Fibroblast of mammary gland (primary cell): ENCODE data around the gene COL27A1.

Source experiments
- DNase-seq: peaks from one replicate; pipeline ENCODE4 v3.0.0-alpha.2; 2010; ENCODE audit warnings: low read depth
- H3K4me3 ChIP-seq: 2 replicates; pipeline ENCODE4 v1.5.1; 2011; ENCODE audit warnings: low read depth, mild to moderate bottlenecking, low read length, moderate library complexity; ENCODE audit not compliant: control insufficient read depth
- TF ChIP-seq, protein P1 (sequence below): conservative IDR thresholded peaks from 2 replicates; pipeline ENCODE4 v1.5.1; 2011; ENCODE audit warnings: low read depth, low read length, inconsistent platforms; ENCODE audit not compliant: control insufficient read depth, insufficient read depth

COL27A1 gene

DNA sequence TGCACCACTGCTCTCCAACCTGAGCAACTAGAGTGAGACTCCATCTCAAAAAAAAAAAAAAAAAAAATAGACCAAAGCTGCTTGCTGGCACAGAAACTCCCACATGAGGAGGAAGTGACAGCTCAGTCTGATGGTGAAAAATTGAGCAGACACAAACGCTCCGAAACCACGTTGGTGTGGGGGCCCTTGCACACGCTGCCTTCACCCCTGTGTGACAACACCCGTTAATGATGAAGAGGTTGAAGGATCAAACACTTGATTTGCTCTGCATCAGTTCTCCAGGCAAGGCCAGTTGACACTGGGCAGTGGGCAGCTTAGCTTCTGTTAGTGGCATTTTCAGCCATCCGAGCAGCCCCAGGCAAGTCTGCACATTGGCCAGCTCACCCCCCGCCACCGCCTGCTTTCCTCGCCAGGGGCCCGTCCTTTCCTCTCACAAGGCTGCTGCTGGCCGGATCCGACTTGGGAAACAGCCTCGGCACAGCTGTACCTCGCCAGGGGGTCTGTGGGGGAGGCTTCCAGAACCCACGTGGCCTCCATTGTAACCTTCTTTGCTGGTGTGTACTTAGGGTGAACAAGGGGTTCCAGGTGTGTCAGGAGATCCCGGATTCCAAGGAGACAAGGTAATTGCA lies 79.8 kb downstream of the COL27A1 start:
- TF ChIP-seq, protein P1, sequence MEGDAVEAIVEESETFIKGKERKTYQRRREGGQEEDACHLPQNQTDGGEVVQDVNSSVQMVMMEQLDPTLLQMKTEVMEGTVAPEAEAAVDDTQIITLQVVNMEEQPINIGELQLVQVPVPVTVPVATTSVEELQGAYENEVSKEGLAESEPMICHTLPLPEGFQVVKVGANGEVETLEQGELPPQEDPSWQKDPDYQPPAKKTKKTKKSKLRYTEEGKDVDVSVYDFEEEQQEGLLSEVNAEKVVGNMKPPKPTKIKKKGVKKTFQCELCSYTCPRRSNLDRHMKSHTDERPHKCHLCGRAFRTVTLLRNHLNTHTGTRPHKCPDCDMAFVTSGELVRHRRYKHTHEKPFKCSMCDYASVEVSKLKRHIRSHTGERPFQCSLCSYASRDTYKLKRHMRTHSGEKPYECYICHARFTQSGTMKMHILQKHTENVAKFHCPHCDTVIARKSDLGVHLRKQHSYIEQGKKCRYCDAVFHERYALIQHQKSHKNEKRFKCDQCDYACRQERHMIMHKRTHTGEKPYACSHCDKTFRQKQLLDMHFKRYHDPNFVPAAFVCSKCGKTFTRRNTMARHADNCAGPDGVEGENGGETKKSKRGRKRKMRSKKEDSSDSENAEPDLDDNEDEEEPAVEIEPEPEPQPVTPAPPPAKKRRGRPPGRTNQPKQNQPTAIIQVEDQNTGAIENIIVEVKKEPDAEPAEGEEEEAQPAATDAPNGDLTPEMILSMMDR = no peak
- DNase-seq = no peak

GRCh38 chr9:114236391-114237138 lies 81.2 kb downstream of the COL27A1 start:
- H3K4me3 ChIP-seq = no peak overlapping the region
- DNase-seq = no peak
- TF ChIP-seq, protein P1 = no peak

More for the DNA sequence above, 79.8 kb downstream of the COL27A1 start:
- H3K4me3 ChIP-seq = no peak overlapping the region

GRCh38 chr9:114237247-114237646 lies 81.9 kb downstream of the COL27A1 start:
- H3K4me3 ChIP-seq = no peak overlapping the region
- DNase-seq = no peak
- TF ChIP-seq, protein P1 = no peak

DNA sequence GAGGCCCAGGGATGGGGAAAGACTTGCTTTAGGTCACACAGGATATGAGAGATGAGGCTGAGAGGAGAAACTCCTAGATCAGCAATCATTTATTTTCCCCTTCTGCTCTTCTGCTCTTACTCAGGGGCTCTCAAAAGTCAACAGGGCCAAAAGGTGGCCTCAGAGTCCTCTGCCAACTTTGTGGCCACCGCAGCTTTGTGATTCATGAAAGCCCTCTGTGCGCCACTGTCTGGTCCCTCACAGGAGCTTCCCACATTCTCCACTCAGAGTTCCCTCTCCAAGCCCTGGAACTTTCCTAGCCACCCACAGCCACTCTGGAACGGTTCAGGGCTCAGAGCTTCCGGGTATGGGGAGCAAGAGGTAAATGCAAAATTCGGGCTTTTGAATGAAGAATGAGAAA lies 82.4 kb downstream of the COL27A1 start:
- TF ChIP-seq, protein P1 = no peak
- H3K4me3 ChIP-seq = no peak overlapping the region
- no peak for DNase-seq

DNA sequence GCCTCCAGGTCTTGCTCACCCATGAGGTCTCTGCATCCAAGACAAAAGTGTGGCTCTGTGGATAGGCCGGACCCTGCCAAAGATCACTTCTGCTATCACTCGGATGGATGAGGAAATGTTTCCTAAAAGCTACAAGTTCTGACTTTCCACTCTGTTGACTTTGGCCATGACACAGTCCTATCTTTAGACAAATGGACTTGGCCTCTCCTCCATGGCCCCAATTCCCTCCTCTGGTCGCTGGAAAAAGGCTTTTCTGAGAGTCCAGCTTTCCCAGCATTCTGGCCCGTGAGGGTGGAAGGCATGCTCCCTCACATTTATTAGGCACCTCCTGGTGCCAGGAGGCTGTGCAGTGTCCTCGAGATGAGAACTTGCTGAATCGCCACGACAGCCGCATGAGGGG lies 83.1 kb downstream of the COL27A1 start:
- no peak for DNase-seq
- H3K4me3 ChIP-seq = no peak overlapping the region
- TF ChIP-seq, protein P1 = no peak

GRCh38 chr9:114238891-114239875 lies 83.8 kb downstream of the COL27A1 start:
- TF ChIP-seq, protein P1 = peak; percentile 37
- DNase-seq = peak; percentile 79
- H3K4me3 ChIP-seq = no peak overlapping the region
